A673 (cell line): ENCODE data around the gene PRR5. TPM values are rescaled to one million over a fixed set of nuclear protein-coding genes. Genes with fewer than 3 reads are reported as not detected.

Experiments used
- BruUV-seq: library from RNA; stranded (reverse); fragments of 400-500 nt; replicated peaks from 2 replicates; lab custom pipeline; 2021; lab: Mats Ljungman, UMichigan
- CTCF ChIA-PET: fragments of 300-600 bp; sonication (Branson Sonifier 250); formaldehyde crosslinking; loops from one replicate; lab custom pipeline; 2022; ENCODE audit warnings: antibody characterized with exemption; lab: Charles Lee
- POLR2A ChIA-PET: fragments of 300-600 bp; sonication (Branson Sonifier 250); formaldehyde crosslinking; loops from one replicate; lab custom pipeline; 2022; ENCODE audit warnings: antibody characterized with exemption; ENCODE audit not compliant: low non-redundant PET; lab: Charles Lee
- DNase-seq: peaks from one replicate; pipeline ENCODE4 v3.0.0-alpha.2; 2015; ENCODE audit warnings: low spot score
- H3K27ac ChIP-seq: fragments of 200-600 bp; sonication (generic); 2 replicates; pipeline ENCODE4 v1.5.1; 2016; ENCODE audit warnings: mixed run types, low read depth, mild to moderate bottlenecking, mixed read lengths, antibody characterized with exemption, low read length; ENCODE audit not compliant: poor library complexity, severe bottlenecking
- H3K27me3 ChIP-seq: fragments of 200-600 bp; sonication (generic); replicated peaks from 2 replicates; pipeline ENCODE4 v1.6.1; 2017; ENCODE audit warnings: mixed run types, low read depth, mild to moderate bottlenecking, mixed read lengths, antibody characterized with exemption, low read length; ENCODE audit not compliant: insufficient read depth, poor library complexity
- H3K36me3 ChIP-seq: fragments of 200-600 bp; sonication (generic); 2 replicates; pipeline ENCODE4 v1.6.1; 2016; ENCODE audit warnings: mixed run types, mild to moderate bottlenecking, mixed read lengths, antibody characterized with exemption, low read length; ENCODE audit not compliant: insufficient read depth, poor library complexity, severe bottlenecking
- H3K4me1 ChIP-seq: fragments of 200-600 bp; sonication (generic); 2 replicates; pipeline ENCODE4 v1.6.1; 2017; ENCODE audit warnings: mixed run types, mild to moderate bottlenecking, mixed read lengths, antibody characterized with exemption, low read length; ENCODE audit not compliant: insufficient read depth, poor library complexity, severe bottlenecking
- H3K4me3 ChIP-seq: fragments of 200-600 bp; sonication (generic); 2 replicates; pipeline ENCODE4 v1.5.1; 2016; ENCODE audit warnings: low read depth, mixed run types, mild to moderate bottlenecking, mixed read lengths, low read length; ENCODE audit not compliant: poor library complexity, severe bottlenecking
- H3K9me3 ChIP-seq: fragments of 200-600 bp; sonication (generic); 2 replicates; pipeline ENCODE4 v1.6.1; 2016; ENCODE audit warnings: mixed run types, low read depth, mild to moderate bottlenecking, mixed read lengths, antibody characterized with exemption, low read length; ENCODE audit not compliant: poor library complexity, severe bottlenecking
- CTCF ChIP-seq: fragments of 300-800, 200-600 bp; sonication (generic); conservative IDR thresholded peaks from 2 replicates; pipeline ENCODE4 v1.5.1; 2017; ENCODE audit warnings: low read depth, mild to moderate bottlenecking, antibody characterized with exemption, low read length, moderate library complexity, mixed read lengths
- EZH2 ChIP-seq: fragments of 200-600 bp; sonication (generic); IDR thresholded peaks from 2 replicates; pipeline ENCODE4 v1.6.1; 2017; ENCODE audit warnings: borderline replicate concordance, low read depth, mild to moderate bottlenecking, mixed read lengths, antibody characterized with exemption, low read length; ENCODE audit not compliant: poor library complexity, severe bottlenecking
- intact Hi-C: fragments of 100-400 bp; cut with micrococcal nuclease; formaldehyde crosslinking; loops from one replicate; pipeline ENCODE4 v1.10.0; 2022; ENCODE audit not compliant: unreplicated experiment
- total RNA-seq: library from RNA; stranded (reverse); gene quantifications from 2 replicates; pipeline ENCODE4 v1.2.3, GENCODE V29; 2021

The PRR5 gene
- total RNA-seq, 1 experiment from 2014 or later: 17.9 TPM

DNA sequence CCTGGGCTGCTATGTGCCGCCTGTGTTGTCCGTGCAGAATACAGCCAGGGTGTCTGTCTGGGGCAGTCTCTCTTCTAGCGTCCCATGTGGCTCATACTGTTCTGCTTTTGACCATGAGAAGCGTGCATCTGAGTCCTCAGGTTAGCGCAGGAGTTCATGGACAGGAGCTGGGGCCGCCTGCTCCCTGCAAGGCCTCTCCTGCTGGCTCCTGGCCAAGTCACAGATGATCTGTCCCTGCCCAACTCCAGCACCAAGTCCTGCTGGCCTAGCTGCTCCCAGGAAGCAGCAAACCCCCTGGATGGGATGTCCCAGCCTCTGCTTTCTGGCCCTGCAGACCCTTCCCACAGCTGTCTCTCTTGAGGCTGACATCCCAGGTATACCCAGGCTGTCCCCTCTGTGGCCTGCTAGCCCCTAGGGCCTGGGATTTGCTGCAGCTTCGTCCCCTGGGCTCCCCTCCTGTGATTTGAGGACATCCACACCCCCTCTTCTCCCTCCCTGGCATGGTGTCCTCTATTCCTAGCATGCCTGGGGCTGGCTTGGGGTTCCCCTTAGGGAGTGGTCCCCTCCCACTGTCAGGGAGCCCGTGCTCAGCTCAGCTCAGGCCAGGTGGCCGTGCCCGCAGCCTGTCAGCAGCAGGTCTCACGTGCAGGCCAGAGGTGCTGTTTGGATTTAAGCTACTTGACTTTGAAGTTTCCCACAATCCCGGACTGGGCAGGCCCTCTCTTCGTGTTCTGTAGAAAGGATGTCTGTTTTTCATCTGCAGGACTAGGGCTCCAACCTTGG lies 17.8 kb downstream of the PRR5 start:
- H3K9me3 ChIP-seq: no peaks in the 10 kb centered on the region
- no peak overlapping the region for H3K27ac ChIP-seq
- H3K36me3 ChIP-seq: no peaks in the 10 kb centered on the region
- H3K4me1 ChIP-seq: no peaks in the 10 kb centered on the region
- no peaks in the 10 kb centered on the region for H3K27me3 ChIP-seq
- no TSS peak for BruUV-seq
- DNase-seq: no peak
- ChIA-PET POLR2A (no interaction called here), CTCF (no interaction called here)
- intact Hi-C loops: no loop called here
- no peak overlapping the region for H3K4me3 ChIP-seq
- TF ChIP-seq CTCF (no peak), EZH2 (no peak)

GRCh38 chr22:44721213-44721612 lies 19.2 kb downstream of the PRR5 start:
- CTCF ChIA-PET: no interaction called here
- BruUV-seq: no TSS peak
- no peak for TF ChIP-seq CTCF
- no peak for TF ChIP-seq EZH2

GRCh38 chr22:44722611-44723010 lies 20.6 kb downstream of the PRR5 start:
- no TSS peak for BruUV-seq
- H3K4me1 ChIP-seq: no peaks in the 10 kb centered on the region

More at GRCh38 chr22:44721213-44721612, 19.2 kb downstream of the PRR5 start:
- Histone ChIP-seq H3K27ac (no peak overlapping the region), H3K4me3 (no peak overlapping the region), H3K36me3 (no peaks in the 10 kb centered on the region), H3K27me3 (no peaks in the 10 kb centered on the region), H3K9me3 (no peaks in the 10 kb centered on the region), H3K4me1 (no peaks in the 10 kb centered on the region)
- intact Hi-C loops: no loop called here
- POLR2A ChIA-PET: no interaction called here
- DNase-seq: peak; percentile 73

More at GRCh38 chr22:44722611-44723010, 20.6 kb downstream of the PRR5 start:
- DNase-seq: no peak
- Histone ChIP-seq H3K4me3 (no peak overlapping the region), H3K9me3 (no peaks in the 10 kb centered on the region), H3K36me3 (no peaks in the 10 kb centered on the region), H3K27me3 (no peaks in the 10 kb centered on the region), H3K27ac (no peak overlapping the region)
- CTCF ChIA-PET: no interaction called here
- no peak for TF ChIP-seq EZH2
- no peak for TF ChIP-seq CTCF
- intact Hi-C loops: no loop called here
- POLR2A ChIA-PET: no interaction called here
